Left ventricle myocardium inferior (tissue), 1 donor: ENCODE results near the gene PDE4B. TPM values are rescaled to one million over a fixed set of nuclear protein-coding genes. Genes with fewer than 3 reads are reported as not detected.
A peak's percentile ranks its signal among the peaks of the same experiment; 100 is the strongest.

Experiments used
- DNase-seq: peaks from one replicate; pipeline ENCODE4 v3.0.0-alpha.2; 2020
- H3K27ac ChIP-seq: fragments of 200-600 bp; replicated peaks from 2 replicates; pipeline ENCODE4 v1.8.0; 2021
- H3K27me3 ChIP-seq: fragments of 200-600 bp; 2 replicates; pipeline ENCODE4 v1.8.0; 2021; ENCODE audit warnings: low read depth
- H3K36me3 ChIP-seq: fragments of 200-600 bp; 2 replicates; pipeline ENCODE4 v1.8.0; 2021
- H3K4me1 ChIP-seq: fragments of 200-600 bp; 2 replicates; pipeline ENCODE4 v1.8.0; 2021
- H3K4me3 ChIP-seq: fragments of 200-600 bp; 2 replicates; pipeline ENCODE4 v1.8.0; 2021; ENCODE audit warnings: mild to moderate bottlenecking, moderate library complexity
- H3K9me3 ChIP-seq: fragments of 200-600 bp; replicated peaks from 2 replicates; pipeline ENCODE4 v1.8.0; 2021
- CTCF ChIP-seq: fragments of 200-600 bp; IDR thresholded peaks from 2 replicates; pipeline ENCODE4 v1.8.0; 2021; ENCODE audit warnings: antibody characterized with exemption, mild to moderate bottlenecking, borderline replicate concordance
- intact Hi-C: fragments of 100-400 bp; cut with micrococcal nuclease; formaldehyde crosslinking; loops from one replicate; pipeline ENCODE4 v1.11.0; 2022
- total RNA-seq: library from RNA; stranded (reverse); fragmentation: NEBNext Ultra II Directional; extraction: Animal tissue kit (Norgen Biotek cat#: 25700); gene quantifications from one replicate; pipeline ENCODE4 v1.2.1, GENCODE V29; 2021
- donor health status: DM: no; HTN: yes; CAD: no; lungs with severe emphysema.

Gene PDE4B
- total RNA-seq, 1 donor from 2014 or later: 3.5 TPM

DNA sequence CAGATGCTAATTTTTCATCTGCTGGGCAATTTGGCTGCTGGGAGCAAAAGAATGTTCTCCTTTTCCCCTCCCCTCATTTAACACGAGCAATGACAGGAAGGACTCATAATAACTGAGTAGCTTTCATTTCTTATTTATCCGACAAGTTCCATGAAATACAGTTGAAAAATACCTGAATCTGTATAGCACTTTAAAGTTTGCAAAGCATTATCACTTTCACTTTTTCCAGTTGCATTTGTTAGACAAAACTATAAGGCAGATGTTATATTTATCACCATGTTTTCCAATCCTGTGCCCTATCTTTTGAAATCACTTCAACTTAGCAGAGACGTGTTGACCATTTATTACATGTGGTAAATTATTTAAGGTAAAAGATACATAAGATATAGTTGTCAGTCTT is 390.7 kb downstream of the PDE4B start:
- Histone ChIP-seq H3K4me1 (no peaks in the 10 kb centered on the region), H3K27me3 (no peaks in the 10 kb centered on the region), H3K9me3 (no peaks in the 10 kb centered on the region), H3K4me3 (no peak overlapping the region), H3K36me3 (no peaks in the 10 kb centered on the region), H3K27ac (no peak overlapping the region)
- intact Hi-C loops: no loop called here
- no peak for TF ChIP-seq CTCF
- DNase-seq: no peak

DNA sequence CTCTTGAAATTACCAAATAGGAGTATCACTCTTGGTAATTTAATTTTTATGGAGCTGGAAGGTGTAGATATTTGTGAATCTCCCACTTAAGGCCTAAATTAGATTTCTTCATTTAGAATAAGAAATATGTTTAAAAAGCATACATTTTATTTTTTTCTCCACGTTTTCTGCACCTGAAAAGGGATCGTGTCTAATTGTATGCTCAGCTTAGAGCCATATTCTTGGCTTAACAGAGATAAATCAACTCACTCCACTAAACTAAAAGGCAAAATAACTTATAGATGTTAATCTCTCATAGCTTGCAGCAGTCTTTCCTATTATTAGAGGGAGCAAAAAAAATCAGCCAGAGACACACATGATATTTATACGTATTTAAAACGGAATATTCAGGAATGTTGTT is 404.4 kb downstream of the PDE4B start:
- no peak overlapping the region for H3K27ac ChIP-seq
- H3K4me1 ChIP-seq: no peaks in the 10 kb centered on the region
- H3K36me3 ChIP-seq: no peaks in the 10 kb centered on the region
- intact Hi-C loops: no loop called here
- no peak for DNase-seq
- TF ChIP-seq CTCF: no peak
- peaks cover 3% of the 10 kb centered on the region for H3K27me3 ChIP-seq
- no peaks in the 10 kb centered on the region for H3K9me3 ChIP-seq
- no peak overlapping the region for H3K4me3 ChIP-seq

GRCh38 chr1:66197785-66198184 is 405.1 kb downstream of the PDE4B start:
- Histone ChIP-seq H3K9me3 (no peaks in the 10 kb centered on the region), H3K27ac (no peak overlapping the region), H3K36me3 (no peaks in the 10 kb centered on the region), H3K4me3 (no peak overlapping the region), H3K27me3 (peaks cover 3% of the 10 kb centered on the region), H3K4me1 (no peaks in the 10 kb centered on the region)
- intact Hi-C loops: no loop called here
- DNase-seq: no peak
- TF ChIP-seq CTCF: no peak

DNA sequence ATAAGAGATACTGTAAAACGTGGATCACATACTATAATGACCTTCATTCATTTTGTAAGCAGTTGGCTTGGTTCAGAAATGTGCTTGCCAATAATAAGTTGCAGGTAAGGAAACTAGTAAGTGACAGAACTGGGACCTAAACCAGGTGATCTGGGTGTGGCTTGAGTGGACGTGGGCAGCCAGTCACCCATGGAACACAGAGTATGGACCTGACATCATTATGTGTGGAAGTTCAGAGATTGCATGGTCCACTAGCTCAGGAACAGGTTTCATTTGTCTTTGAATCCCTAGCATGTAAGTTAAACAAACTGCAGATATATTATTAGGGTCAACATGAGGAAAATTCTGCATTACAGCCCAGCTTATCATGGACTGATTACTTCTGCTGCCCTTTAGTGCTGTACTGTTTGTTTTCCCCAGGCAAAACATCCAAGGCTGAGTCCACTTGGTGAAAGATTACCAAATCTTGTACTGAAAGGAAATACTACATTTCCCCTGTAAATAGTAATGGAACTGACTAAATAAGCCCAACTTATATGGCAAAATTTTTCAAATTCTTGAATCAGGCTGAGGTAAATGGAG is 414.0 kb downstream of the PDE4B start:
- H3K27me3 ChIP-seq: no peaks in the 10 kb centered on the region
- intact Hi-C loops: no loop called here
- TF ChIP-seq CTCF: no peak
- DNase-seq: no peak
- H3K36me3 ChIP-seq: no peaks in the 10 kb centered on the region
- peaks cover 12% of the 10 kb centered on the region for H3K9me3 ChIP-seq
- H3K27ac ChIP-seq: peak overlapping the region; percentile 18
- H3K4me1 ChIP-seq: peaks cover 16% of the 10 kb centered on the region
- H3K4me3 ChIP-seq: no peak overlapping the region

- H3K27ac ChIP-seq: peak overlapping the region; percentile 66
- DNase-seq: no peak
- no peak overlapping the region for H3K4me3 ChIP-seq
- peaks cover 16% of the 10 kb centered on the region for H3K4me1 ChIP-seq
- no peaks in the 10 kb centered on the region for H3K36me3 ChIP-seq
- no peaks in the 10 kb centered on the region for H3K27me3 ChIP-seq
- intact Hi-C loops: no loop called here
- H3K9me3 ChIP-seq: peaks cover 12% of the 10 kb centered on the region
- no peak for TF ChIP-seq CTCF
Measured at GRCh38 chr1:66207484-66207883, 414.8 kb downstream of the PDE4B start.

DNA sequence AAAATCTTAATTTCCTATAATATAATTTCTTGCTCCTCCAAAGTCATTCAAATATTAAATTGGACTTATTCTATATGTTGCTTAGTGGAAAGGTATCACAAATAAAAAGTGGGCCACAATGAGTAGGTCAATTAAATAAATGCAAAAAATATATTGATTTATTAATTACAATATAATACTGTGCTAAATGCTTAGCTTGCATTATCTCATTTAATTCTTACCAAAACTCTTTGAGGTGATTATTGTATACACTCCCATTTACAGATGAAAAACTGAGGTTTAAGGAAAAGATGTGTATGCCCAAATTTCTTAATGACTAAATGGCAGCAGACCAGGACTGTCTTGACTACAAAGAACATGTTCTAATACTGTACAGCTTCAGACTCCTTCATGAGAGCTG is 415.9 kb downstream of the PDE4B start:
- peaks cover 12% of the 10 kb centered on the region for H3K9me3 ChIP-seq
- H3K36me3 ChIP-seq: no peaks in the 10 kb centered on the region
- H3K4me1 ChIP-seq: peaks cover 16% of the 10 kb centered on the region
- no peak for DNase-seq
- no peak overlapping the region for H3K27ac ChIP-seq
- no peak overlapping the region for H3K4me3 ChIP-seq
- intact Hi-C loops: no loop called here
- no peaks in the 10 kb centered on the region for H3K27me3 ChIP-seq
- no peak for TF ChIP-seq CTCF
